H9 (cell line): Measurements from ENCODE around the gene ZFTA. TPM values are rescaled to one million over a fixed set of nuclear protein-coding genes. Genes with fewer than 3 reads are reported as not detected.

ENCODE experiments used
- DNase-seq: peaks from one replicate; pipeline ENCODE4 v3.0.0-alpha.2; 2017
- H2AFZ ChIP-seq: one replicate; pipeline ENCODE4 v1.6.1; 2013; ENCODE audit warnings: mild to moderate bottlenecking, low read length, control low read depth, moderate library complexity
- H2AK5ac ChIP-seq: 2 replicates; pipeline ENCODE4 v1.6.1; 2013; ENCODE audit warnings: low read length, control low read depth, mixed read lengths; ENCODE audit not compliant: insufficient read length
- H2BK120ac ChIP-seq: one replicate; pipeline ENCODE4 v1.6.1; 2013; ENCODE audit warnings: low read depth, mild to moderate bottlenecking, low read length, control low read depth, inconsistent platforms; ENCODE audit not compliant: poor library complexity, severe bottlenecking
- H2BK12ac ChIP-seq: 2 replicates; pipeline ENCODE4 v1.6.1; 2013; ENCODE audit warnings: low read length, control low read depth, mixed read lengths, low read depth; ENCODE audit not compliant: insufficient read length
- H2BK15ac ChIP-seq: 2 replicates; pipeline ENCODE4 v1.6.1; 2013; ENCODE audit warnings: low read depth, low read length, control low read depth
- H2BK20ac ChIP-seq: one replicate; pipeline ENCODE4 v1.6.1; 2013; ENCODE audit warnings: low read depth, mild to moderate bottlenecking, low read length, control low read depth, inconsistent platforms; ENCODE audit not compliant: poor library complexity, severe bottlenecking
- H2BK5ac ChIP-seq: 2 replicates; pipeline ENCODE4 v1.6.1; 2013; ENCODE audit warnings: low read length, control low read depth, mixed read lengths; ENCODE audit not compliant: insufficient read length
- H3K14ac ChIP-seq: 2 replicates; pipeline ENCODE4 v1.6.1; 2013; ENCODE audit warnings: low read length, control low read depth; ENCODE audit not compliant: insufficient read depth
- H3K18ac ChIP-seq: 2 replicates; pipeline ENCODE4 v1.6.1; 2013; ENCODE audit warnings: low read depth, mild to moderate bottlenecking, mixed read lengths, low read length, control low read depth; ENCODE audit not compliant: insufficient read length
- H3K23ac ChIP-seq: 2 replicates; pipeline ENCODE4 v1.6.1; 2013; ENCODE audit warnings: low read length, control low read depth, mixed read lengths, low read depth; ENCODE audit not compliant: insufficient read length
- H3K23me2 ChIP-seq: 2 replicates; pipeline ENCODE4 v1.6.1; 2013; ENCODE audit warnings: low read depth, mild to moderate bottlenecking, mixed read lengths, low read length, control low read depth; ENCODE audit not compliant: insufficient read length, poor library complexity, severe bottlenecking
- H3K27ac ChIP-seq: 2 replicates; pipeline ENCODE4 v1.5.1; 2013; ENCODE audit warnings: low read length, control low read depth, mixed read lengths, low read depth; ENCODE audit not compliant: insufficient read length
- H3K27me3 ChIP-seq: 2 replicates; pipeline ENCODE4 v1.6.1; 2013; ENCODE audit warnings: low read length, control low read depth, inconsistent platforms; ENCODE audit not compliant: insufficient read depth
- H3K4ac ChIP-seq: 2 replicates; pipeline ENCODE4 v1.6.1; 2013; ENCODE audit warnings: low read depth, mild to moderate bottlenecking, control low read depth, inconsistent platforms, low read length, moderate library complexity
- H3K4me1 ChIP-seq: 2 replicates; pipeline ENCODE4 v1.6.1; 2013; ENCODE audit warnings: low read length, control low read depth, inconsistent platforms; ENCODE audit not compliant: insufficient read depth
- H3K4me2 ChIP-seq: 2 replicates; pipeline ENCODE4 v1.6.1; 2013; ENCODE audit warnings: low read length, control low read depth, mixed read lengths; ENCODE audit not compliant: insufficient read length, insufficient read depth
- H3K56ac ChIP-seq: 2 replicates; pipeline ENCODE4 v1.6.1; 2013; ENCODE audit warnings: low read depth, mild to moderate bottlenecking, mixed read lengths, low read length, control low read depth; ENCODE audit not compliant: insufficient read length
- H3K79me1 ChIP-seq: 2 replicates; pipeline ENCODE4 v1.6.1; 2013; ENCODE audit warnings: low read depth, mild to moderate bottlenecking, moderate library complexity, low read length, control low read depth, inconsistent platforms; ENCODE audit not compliant: insufficient read depth, poor library complexity, severe bottlenecking
- H3K79me2 ChIP-seq: 2 replicates; pipeline ENCODE4 v1.6.1; 2013; ENCODE audit warnings: low read length, control low read depth, inconsistent platforms; ENCODE audit not compliant: insufficient read depth
- H3K9ac ChIP-seq: 2 replicates; pipeline ENCODE4 v1.6.1; 2013; ENCODE audit warnings: low read length, control low read depth, mixed read lengths; ENCODE audit not compliant: insufficient read length; ENCODE audit errors: extremely low read depth
- H3K9me3 ChIP-seq: one replicate; pipeline ENCODE4 v1.6.1; 2013; ENCODE audit warnings: low read depth, low read length, inconsistent platforms; ENCODE audit not compliant: control insufficient read depth
- H3T11ph ChIP-seq: one replicate; pipeline ENCODE4 v1.6.1; 2013; ENCODE audit warnings: mild to moderate bottlenecking, low read length, control low read depth, inconsistent platforms
- H4K20me1 ChIP-seq: one replicate; pipeline ENCODE4 v1.6.1; 2013; ENCODE audit not compliant: control insufficient read depth, insufficient read length, insufficient read depth
- H4K5ac ChIP-seq: 2 replicates; pipeline ENCODE4 v1.6.1; 2013; ENCODE audit warnings: low read depth, mild to moderate bottlenecking, mixed read lengths, low read length, control low read depth; ENCODE audit not compliant: insufficient read length
- H4K8ac ChIP-seq: replicated peaks from 2 replicates; pipeline ENCODE4 v1.6.1; 2013; ENCODE audit warnings: low read length, control low read depth, mixed read lengths, low read depth; ENCODE audit not compliant: insufficient read length
- H4K91ac ChIP-seq: 2 replicates; pipeline ENCODE4 v1.6.1; 2013; ENCODE audit warnings: low read depth, mild to moderate bottlenecking, moderate library complexity, mixed read lengths, low read length, control low read depth; ENCODE audit not compliant: insufficient read length
- H3K27ac Mint-ChIP-seq, 3 experiments: 2 replicates in 2 of 3; 3 replicates in 1 of 3; pipeline ENCODE4 v1.8.0; 2020 to 2021; ENCODE audit warnings: mixed read lengths in 3 of 3, mild to moderate bottlenecking in 1 of 3, moderate library complexity in 1 of 3
- H3K27me3 Mint-ChIP-seq: 2 replicates; pipeline ENCODE4 v1.8.0; 2021; ENCODE audit warnings: low read depth, mild to moderate bottlenecking, moderate library complexity, mixed read lengths
- H3K36me3 Mint-ChIP-seq, 3 experiments: 2 replicates in 2 of 3; 3 replicates in 1 of 3; pipeline ENCODE4 v1.8.0; 2020 to 2021; ENCODE audit warnings: low read depth in 3 of 3, mixed read lengths in 3 of 3; ENCODE audit not compliant: insufficient read depth in 1 of 3
- H3K4me1 Mint-ChIP-seq, 2 experiments: 2 replicates each; pipeline ENCODE4 v1.8.0; 2020; ENCODE audit warnings: mixed read lengths in 2 of 2
- H3K4me3 Mint-ChIP-seq, 2 experiments: 2 replicates in 1 of 2; 3 replicates in 1 of 2; pipeline ENCODE4 v1.8.0; 2020 to 2021; ENCODE audit warnings: mild to moderate bottlenecking in 2 of 2, mixed read lengths in 2 of 2, moderate library complexity in 1 of 2
- H3K9me3 Mint-ChIP-seq, 2 experiments: 2 replicates in 1 of 2; 3 replicates in 1 of 2; pipeline ENCODE4 v1.8.0; 2020; ENCODE audit warnings: mild to moderate bottlenecking in 2 of 2, mixed read lengths in 2 of 2, moderate library complexity in 1 of 2
- WGBS: extraction: QIAGEN DNeasy Blood & Tissue Kit; methylation state at CpG from one replicate; pipeline ENCODE4 v1.1.7; 2013; ENCODE audit warnings: missing lambda C conversion rate, low lambda C conversion rate, mixed read lengths; ENCODE audit not compliant: insufficient read length; ENCODE audit errors: extremely low coverage; 5-methylcytosine and 5-hydroxymethylcytosine counted together
- total RNA-seq: library from RNA; stranded (reverse); gene quantifications from 2 replicates; pipeline ENCODE4 v1.2.1, GENCODE V29; 2021
- TF ChIP-seq, protein P1 (sequence below): fragments of 200-600 bp; sonication (generic); conservative IDR thresholded peaks from 3 replicates; pipeline ENCODE4 v1.8.0; 2021; ENCODE audit warnings: antibody characterized with exemption, mild to moderate bottlenecking

ZFTA gene
- total RNA-seq, 1 experiment from 2014 or later = 48.2 TPM

DNA sequence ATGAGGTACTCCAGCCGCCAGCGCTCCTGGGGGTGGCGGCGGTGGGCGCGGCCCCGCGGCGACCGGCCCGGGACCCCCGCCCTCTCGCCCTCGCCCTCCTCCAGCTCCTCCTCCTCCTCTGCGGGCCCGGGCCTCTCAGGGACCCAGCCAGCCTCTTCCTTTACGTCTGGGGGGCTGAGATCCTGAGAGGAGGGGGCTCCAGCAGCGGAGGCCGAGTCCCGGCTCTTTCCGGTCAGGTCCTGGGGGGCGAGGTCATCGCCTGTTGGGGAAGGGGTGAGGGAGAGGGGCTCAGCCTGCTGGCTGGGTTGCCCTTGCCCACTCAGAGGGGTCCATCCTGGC is 4.3 kb downstream of the ZFTA start:
- Histone ChIP-seq H4K20me1 (no peaks in the 10 kb centered on the region), H2BK20ac (no peak overlapping the region), H3K27ac (no peak overlapping the region)

More for the DNA sequence above, 4.3 kb downstream of the ZFTA start:
- H3K23me2 ChIP-seq = peaks cover 25% of the 10 kb centered on the region
- no peaks in the 10 kb centered on the region; the same call in 1 of the 2 replicates for H3K27me3 Mint-ChIP-seq
- H3T11ph ChIP-seq = no peak overlapping the region
- H3K27ac Mint-ChIP-seq = no peak overlapping the region
- peaks cover 6% of the 10 kb centered on the region; the same call in 1 of the 2 replicates for H3K79me2 ChIP-seq
- no peak overlapping the region for H3K23ac ChIP-seq
- H3K9ac ChIP-seq = no peak overlapping the region
- H3K4me1 Mint-ChIP-seq = peaks cover 46 to 50% of the 10 kb centered on the region in 2 experiments
- WGBS = no CpG with 5 or more reads among the region's 23 CpGs
- no peaks in the 10 kb centered on the region for H3K27me3 ChIP-seq
- H3K56ac ChIP-seq = no peak overlapping the region
- no peak for DNase-seq
- H4K8ac ChIP-seq = no peak overlapping the region
- TF ChIP-seq, protein P1, sequence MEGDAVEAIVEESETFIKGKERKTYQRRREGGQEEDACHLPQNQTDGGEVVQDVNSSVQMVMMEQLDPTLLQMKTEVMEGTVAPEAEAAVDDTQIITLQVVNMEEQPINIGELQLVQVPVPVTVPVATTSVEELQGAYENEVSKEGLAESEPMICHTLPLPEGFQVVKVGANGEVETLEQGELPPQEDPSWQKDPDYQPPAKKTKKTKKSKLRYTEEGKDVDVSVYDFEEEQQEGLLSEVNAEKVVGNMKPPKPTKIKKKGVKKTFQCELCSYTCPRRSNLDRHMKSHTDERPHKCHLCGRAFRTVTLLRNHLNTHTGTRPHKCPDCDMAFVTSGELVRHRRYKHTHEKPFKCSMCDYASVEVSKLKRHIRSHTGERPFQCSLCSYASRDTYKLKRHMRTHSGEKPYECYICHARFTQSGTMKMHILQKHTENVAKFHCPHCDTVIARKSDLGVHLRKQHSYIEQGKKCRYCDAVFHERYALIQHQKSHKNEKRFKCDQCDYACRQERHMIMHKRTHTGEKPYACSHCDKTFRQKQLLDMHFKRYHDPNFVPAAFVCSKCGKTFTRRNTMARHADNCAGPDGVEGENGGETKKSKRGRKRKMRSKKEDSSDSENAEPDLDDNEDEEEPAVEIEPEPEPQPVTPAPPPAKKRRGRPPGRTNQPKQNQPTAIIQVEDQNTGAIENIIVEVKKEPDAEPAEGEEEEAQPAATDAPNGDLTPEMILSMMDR = no peak
- no peak overlapping the region for H4K91ac ChIP-seq
- 0 out of 5 replicates have a peak, but pooled peaks cover 0 to 2% of the 10 kb centered on the region in 2 experiments for H3K9me3 Mint-ChIP-seq
- peaks cover 0 to 42% (median 12%) of the 10 kb centered on the region in 3 experiments; a peak in 5 of 7 replicates for H3K36me3 Mint-ChIP-seq
- H4K5ac ChIP-seq = no peak overlapping the region
- no peak overlapping the region for H3K4ac ChIP-seq
- no peak overlapping the region for H2AK5ac ChIP-seq
- H2BK120ac ChIP-seq = no peak overlapping the region
- peaks cover 2% of the 10 kb centered on the region for H3K79me1 ChIP-seq
- no peak overlapping the region for H3K4me2 ChIP-seq
- no peak overlapping the region for H2BK12ac ChIP-seq
- H2BK15ac ChIP-seq = no peak overlapping the region
- no peaks in the 10 kb centered on the region; the same call in 1 of the 2 replicates for H3K4me1 ChIP-seq
- no peak overlapping the region for H2AFZ ChIP-seq
- no peaks in the 10 kb centered on the region for H3K9me3 ChIP-seq
- peak overlapping the region; percentile 73 to 92; a peak in 4 of 5 replicates for H3K4me3 Mint-ChIP-seq
- H3K18ac ChIP-seq = no peak overlapping the region
- H2BK5ac ChIP-seq = no peak overlapping the region
- no peak overlapping the region for H3K14ac ChIP-seq
